Measurements from ENCODE around the gene KCNJ3. TPM values are rescaled to one million over a fixed set of nuclear protein-coding genes. Genes with fewer than 3 reads are reported as not detected.
"Not testable (repeated sequence)": the region's sequence is repeated elsewhere in the genome, so short reads cannot be mapped to it uniquely, and the experiment has no call there.

The KCNJ3 gene
- total RNA-seq, 1 donor from 2014 or later, result 0.26 TPM

- Histone ChIP-seq H3K9ac (no peak overlapping the region), H3K4me1 (no peaks in the 10 kb centered on the region), H3F3A (ENCODE audit: low read depth) (no peaks in the 10 kb centered on the region), H3K4me2 (no peak overlapping the region), H2AFZ (replicated peaks) (no peak overlapping the region), H3K27me3 (no peaks in the 10 kb centered on the region), H3K9me3 (ENCODE audit: low read depth) (no peaks in the 10 kb centered on the region), H3K4me3 (no peak overlapping the region), H3K79me2 (ENCODE audit: low read depth) (no peaks in the 10 kb centered on the region), H4K20me1 (ENCODE audit: low read depth) (no peaks in the 10 kb centered on the region), H3K36me3 (no peaks in the 10 kb centered on the region), H3K27ac (no peak overlapping the region)
- H3K27ac Mint-ChIP-seq, result no peak overlapping the region
- H3K36me3 Mint-ChIP-seq, result no peaks in the 10 kb centered on the region
- no peak for TF ChIP-seq EZH2phosphoT487 (IDR thresholded peaks at IDR 0.05)
- no peak for TF ChIP-seq EZH2 (IDR thresholded peaks at IDR 0.05)
- no peak for TF ChIP-seq CTCF (IDR thresholded peaks at IDR 0.05)
- H3K9me3 Mint-ChIP-seq, result no peaks in the 10 kb centered on the region
- H3K4me1 Mint-ChIP-seq, result peaks cover 5% of the 10 kb centered on the region
- no peak overlapping the region for H3K4me3 Mint-ChIP-seq
- DNase-seq (ENCODE audit: low spot score), result no peak
- no peaks in the 10 kb centered on the region for H3K27me3 Mint-ChIP-seq (ENCODE audit: insufficient read depth, low read depth)
Observed at GRCh38 chr2:154850532-154850931, 152.0 kb downstream of the KCNJ3 start.

GRCh38 chr2:154855138-154855537 is 156.6 kb downstream of the KCNJ3 start:
- no peaks in the 10 kb centered on the region for H4K20me1 ChIP-seq (ENCODE audit: low read depth)
- TF ChIP-seq EZH2phosphoT487 (IDR thresholded peaks at IDR 0.05) (no peak), CTCF (IDR thresholded peaks at IDR 0.05) (no peak), EZH2 (IDR thresholded peaks at IDR 0.05) (no peak)
- Mint-ChIP-seq H3K27ac (no peak overlapping the region), H3K4me1 (no peaks in the 10 kb centered on the region), H3K36me3 (no peaks in the 10 kb centered on the region), H3K4me3 (no peak overlapping the region), H3K27me3 (ENCODE audit: insufficient read depth, low read depth) (no peaks in the 10 kb centered on the region), H3K9me3 (no peaks in the 10 kb centered on the region)
- H3K9ac ChIP-seq, result no peak overlapping the region
- no peak overlapping the region for H3K4me3 ChIP-seq
- no peak overlapping the region for H3K4me2 ChIP-seq
- H3K4me1 ChIP-seq, result no peaks in the 10 kb centered on the region
- no peaks in the 10 kb centered on the region for H3F3A ChIP-seq (ENCODE audit: low read depth)
- no peaks in the 10 kb centered on the region for H3K27me3 ChIP-seq
- no peaks in the 10 kb centered on the region for H3K9me3 ChIP-seq (ENCODE audit: low read depth)
- H3K36me3 ChIP-seq, result no peaks in the 10 kb centered on the region
- no peaks in the 10 kb centered on the region for H3K79me2 ChIP-seq (ENCODE audit: low read depth)
- DNase-seq (ENCODE audit: low spot score), result no peak
- peak overlapping the region; percentile 15 for H2AFZ ChIP-seq (replicated peaks)
- no peak overlapping the region for H3K27ac ChIP-seq

- not testable (repeated sequence) for H3K36me3 Mint-ChIP-seq; H3K9me3 Mint-ChIP-seq; H3K27ac Mint-ChIP-seq; H3F3A ChIP-seq (ENCODE audit: low read depth); H2AFZ ChIP-seq (replicated peaks); H3K4me3 Mint-ChIP-seq; H4K20me1 ChIP-seq (ENCODE audit: low read depth); H3K27me3 ChIP-seq; H3K4me3 ChIP-seq; DNase-seq (ENCODE audit: low spot score); H3K4me2 ChIP-seq; H3K27ac ChIP-seq; H3K4me1 Mint-ChIP-seq; H3K36me3 ChIP-seq; H3K9ac ChIP-seq; H3K79me2 ChIP-seq (ENCODE audit: low read depth); H3K27me3 Mint-ChIP-seq (ENCODE audit: insufficient read depth, low read depth); H3K9me3 ChIP-seq (ENCODE audit: low read depth); H3K4me1 ChIP-seq
Observed at GRCh38 chr2:154867151-154867550, 168.7 kb downstream of the KCNJ3 start.

GRCh38 chr2:154875999-154876398 is 177.5 kb downstream of the KCNJ3 start:
- no peak overlapping the region for H3K4me3 Mint-ChIP-seq
- H3K79me2 ChIP-seq (ENCODE audit: low read depth), result no peaks in the 10 kb centered on the region
- H3K4me1 ChIP-seq, result no peaks in the 10 kb centered on the region
- no peak overlapping the region for H3K9ac ChIP-seq
- H3K36me3 Mint-ChIP-seq, result no peaks in the 10 kb centered on the region
- DNase-seq (ENCODE audit: low spot score), result no peak
- no peaks in the 10 kb centered on the region for H3K9me3 Mint-ChIP-seq
- H3K27me3 Mint-ChIP-seq (ENCODE audit: insufficient read depth, low read depth), result no peaks in the 10 kb centered on the region
- TF ChIP-seq CTCF (IDR thresholded peaks at IDR 0.05), result no peak
- no peak for TF ChIP-seq EZH2phosphoT487 (IDR thresholded peaks at IDR 0.05)
- no peak for TF ChIP-seq EZH2 (IDR thresholded peaks at IDR 0.05)
- H3K9me3 ChIP-seq (ENCODE audit: low read depth), result no peaks in the 10 kb centered on the region
- H3K4me1 Mint-ChIP-seq, result no peaks in the 10 kb centered on the region
- no peak overlapping the region for H3K27ac ChIP-seq
- no peaks in the 10 kb centered on the region for H3F3A ChIP-seq (ENCODE audit: low read depth)
- H3K4me2 ChIP-seq, result no peak overlapping the region
- H4K20me1 ChIP-seq (ENCODE audit: low read depth), result no peaks in the 10 kb centered on the region
- H3K27ac Mint-ChIP-seq, result no peak overlapping the region
- no peaks in the 10 kb centered on the region for H3K27me3 ChIP-seq
- no peak overlapping the region for H3K4me3 ChIP-seq
- H2AFZ ChIP-seq (replicated peaks), result no peak overlapping the region
- H3K36me3 ChIP-seq, result no peaks in the 10 kb centered on the region

Measured in neural progenitor cell (in vitro differentiated cells).